ENCODE results near the gene PSMB8.

Gene PSMB8

GRCh38 chr6:32837651-32838113, 6.2 kb downstream of the PSMB8 start:
- TF ChIP-seq CTCF (conservative IDR thresholded peaks at IDR 0.05; ENCODE audit: low read depth, low read length) = no peak
- H3K4me3 ChIP-seq (ENCODE audit: low read length) = peak overlapping the region; percentile 85
- no peak for DNase-seq (ENCODE audit: low read depth)

GRCh38 chr6:32836873-32837272, 7.0 kb downstream of the PSMB8 start:
- no peak for TF ChIP-seq CTCF (conservative IDR thresholded peaks at IDR 0.05; ENCODE audit: low read depth, low read length)
- DNase-seq (ENCODE audit: low read depth) = no peak
- H3K4me3 ChIP-seq (ENCODE audit: low read length) = no peak overlapping the region

- TF ChIP-seq CTCF (conservative IDR thresholded peaks at IDR 0.05; ENCODE audit: low read depth, low read length) = no peak
- no peak overlapping the region for H3K4me3 ChIP-seq (ENCODE audit: low read length)
- no peak for DNase-seq (ENCODE audit: low read depth)
Measured at GRCh38 chr6:32835167-32835893, 8.5 kb downstream of the PSMB8 start.

- no peak overlapping the region for H3K4me3 ChIP-seq (ENCODE audit: low read length)
- no peak for DNase-seq (ENCODE audit: low read depth)
- TF ChIP-seq CTCF (conservative IDR thresholded peaks at IDR 0.05; ENCODE audit: low read depth, low read length) = no peak
Measured at GRCh38 chr6:32833664-32834063, 10.2 kb downstream of the PSMB8 start.

GRCh38 chr6:32832535-32832934, 11.3 kb downstream of the PSMB8 start:
- no peak for DNase-seq (ENCODE audit: low read depth)
- no peak for TF ChIP-seq CTCF (conservative IDR thresholded peaks at IDR 0.05; ENCODE audit: low read depth, low read length)
- H3K4me3 ChIP-seq (ENCODE audit: low read length) = no peak overlapping the region

- no peak overlapping the region for H3K4me3 ChIP-seq (ENCODE audit: low read length)
- TF ChIP-seq CTCF (conservative IDR thresholded peaks at IDR 0.05; ENCODE audit: low read depth, low read length) = no peak
- DNase-seq (ENCODE audit: low read depth) = no peak
Measured at GRCh38 chr6:32830936-32831335, 12.9 kb downstream of the PSMB8 start.

GRCh38 chr6:32830017-32830416, 13.8 kb downstream of the PSMB8 start:
- TF ChIP-seq CTCF (conservative IDR thresholded peaks at IDR 0.05; ENCODE audit: low read depth, low read length) = no peak
- no peak for DNase-seq (ENCODE audit: low read depth)
- no peak overlapping the region for H3K4me3 ChIP-seq (ENCODE audit: low read length)
